GM04504 (cell line): ENCODE measurements around the gene ZBTB40.

Experiments used
- DNase-seq: peaks from one replicate; pipeline ENCODE4 v3.0.0-alpha.2; 2012; ENCODE audit warnings: low read depth

ZBTB40 gene

GRCh38 chr1:22465671-22466070 is 14.0 kb downstream of the ZBTB40 start:
- no peak for DNase-seq

- no peak for DNase-seq
Observed at GRCh38 chr1:22470227-22470626, 18.6 kb downstream of the ZBTB40 start.

- DNase-seq, result peak; percentile 6
Observed at GRCh38 chr1:22471078-22471477, 19.4 kb downstream of the ZBTB40 start.

- DNase-seq, result no peak
Observed at GRCh38 chr1:22471610-22472009, 20.0 kb downstream of the ZBTB40 start.

- DNase-seq, result peak; percentile 7
Observed at GRCh38 chr1:22472596-22472995, 20.9 kb downstream of the ZBTB40 start.

GRCh38 chr1:22473952-22474351 is 22.3 kb downstream of the ZBTB40 start:
- no peak for DNase-seq

GRCh38 chr1:22476566-22476965 is 24.9 kb downstream of the ZBTB40 start:
- DNase-seq, result no peak

- DNase-seq, result no peak
Observed at GRCh38 chr1:22483121-22483520, 31.5 kb downstream of the ZBTB40 start.

GRCh38 chr1:22484706-22485345 is 33.2 kb downstream of the ZBTB40 start:
- DNase-seq, result no peak

GRCh38 chr1:22485431-22485830 is 33.8 kb downstream of the ZBTB40 start:
- DNase-seq, result no peak

GRCh38 chr1:22487781-22488180 is 36.1 kb downstream of the ZBTB40 start:
- DNase-seq, result no peak

GRCh38 chr1:22488319-22488718 is 36.7 kb downstream of the ZBTB40 start:
- DNase-seq, result no peak

- no peak for DNase-seq
Observed at GRCh38 chr1:22489278-22489677, 37.6 kb downstream of the ZBTB40 start.

- no peak for DNase-seq
Observed at GRCh38 chr1:22489823-22490222, 38.2 kb downstream of the ZBTB40 start.

- no peak for DNase-seq
Observed at GRCh38 chr1:22490309-22490708, 38.7 kb downstream of the ZBTB40 start.

- no peak for DNase-seq
Observed at GRCh38 chr1:22491995-22492715, 40.5 kb downstream of the ZBTB40 start.

- no peak for DNase-seq
Observed at GRCh38 chr1:22494144-22494543, 42.5 kb downstream of the ZBTB40 start.

GRCh38 chr1:22494943-22495579 is 43.4 kb downstream of the ZBTB40 start:
- DNase-seq, result no peak

- DNase-seq, result no peak
Observed at GRCh38 chr1:22496536-22497160, 45.0 kb downstream of the ZBTB40 start.

GRCh38 chr1:22498463-22498862 is 46.8 kb downstream of the ZBTB40 start:
- DNase-seq, result no peak

GRCh38 chr1:22500058-22500457 is 48.4 kb downstream of the ZBTB40 start:
- DNase-seq, result no peak

- DNase-seq, result peak; percentile 6
Observed at GRCh38 chr1:22500471-22500870, 48.8 kb downstream of the ZBTB40 start.

- DNase-seq, result no peak
Observed at GRCh38 chr1:22502202-22502601, 50.6 kb downstream of the ZBTB40 start.
